HG03159 (cell line): Measurements from ENCODE around the gene SORCS1.

ENCODE experiments used
- ATAC-seq: cut with Tn5 transposase; IDR thresholded peaks from one replicate; pipeline ENCODE4 v1.9.1; 2021; ENCODE audit warnings: mild to moderate bottlenecking, moderate library complexity; ENCODE audit not compliant: unreplicated experiment

SORCS1 gene

GRCh38 chr10:106997721-106998120, 166.8 kb downstream of the SORCS1 start:
- no peak for ATAC-seq

- no peak for ATAC-seq
Measured at GRCh38 chr10:106996510-106996909, 168.0 kb downstream of the SORCS1 start.

GRCh38 chr10:106992055-106992454, 172.5 kb downstream of the SORCS1 start:
- ATAC-seq = no peak

GRCh38 chr10:106991091-106991490, 173.4 kb downstream of the SORCS1 start:
- ATAC-seq = no peak

GRCh38 chr10:106987362-106987761, 177.1 kb downstream of the SORCS1 start:
- ATAC-seq = no peak

- ATAC-seq = no peak
Measured at GRCh38 chr10:106982268-106982667, 182.2 kb downstream of the SORCS1 start.

- ATAC-seq = no peak
Measured at GRCh38 chr10:106981452-106982075, 182.9 kb downstream of the SORCS1 start.

GRCh38 chr10:106980495-106981451, 183.7 kb downstream of the SORCS1 start:
- ATAC-seq = peak; percentile 84

- no peak for ATAC-seq
Measured at GRCh38 chr10:106978756-106979155, 185.8 kb downstream of the SORCS1 start.

- ATAC-seq = no peak
Measured at GRCh38 chr10:106973716-106974115, 190.8 kb downstream of the SORCS1 start.

- ATAC-seq = no peak
Measured at GRCh38 chr10:106973288-106973687, 191.2 kb downstream of the SORCS1 start.

GRCh38 chr10:106972381-106972780, 192.1 kb downstream of the SORCS1 start:
- ATAC-seq = no peak

- no peak for ATAC-seq
Measured at GRCh38 chr10:106971411-106971831, 193.1 kb downstream of the SORCS1 start.

- ATAC-seq = no peak
Measured at GRCh38 chr10:106967452-106967851, 197.1 kb downstream of the SORCS1 start.

- no peak for ATAC-seq
Measured at GRCh38 chr10:106960812-106961211, 203.7 kb downstream of the SORCS1 start.

- ATAC-seq = peak; percentile 38
Measured at GRCh38 chr10:106959521-106959920, 205.0 kb downstream of the SORCS1 start.

GRCh38 chr10:106958589-106959361, 205.7 kb downstream of the SORCS1 start:
- no peak for ATAC-seq

GRCh38 chr10:106957823-106958588, 206.5 kb downstream of the SORCS1 start:
- peak; percentile 78 for ATAC-seq

- ATAC-seq = no peak
Measured at GRCh38 chr10:106956216-106956915, 208.1 kb downstream of the SORCS1 start.

- ATAC-seq = no peak
Measured at GRCh38 chr10:106955133-106955532, 209.4 kb downstream of the SORCS1 start.
